ENCODE data around the gene CEPT1. TPM values are rescaled to one million over a fixed set of nuclear protein-coding genes. Genes with fewer than 3 reads are reported as not detected.

CEPT1 gene
- total RNA-seq, 1 donor from 2014 or later: 58.9 TPM

DNA sequence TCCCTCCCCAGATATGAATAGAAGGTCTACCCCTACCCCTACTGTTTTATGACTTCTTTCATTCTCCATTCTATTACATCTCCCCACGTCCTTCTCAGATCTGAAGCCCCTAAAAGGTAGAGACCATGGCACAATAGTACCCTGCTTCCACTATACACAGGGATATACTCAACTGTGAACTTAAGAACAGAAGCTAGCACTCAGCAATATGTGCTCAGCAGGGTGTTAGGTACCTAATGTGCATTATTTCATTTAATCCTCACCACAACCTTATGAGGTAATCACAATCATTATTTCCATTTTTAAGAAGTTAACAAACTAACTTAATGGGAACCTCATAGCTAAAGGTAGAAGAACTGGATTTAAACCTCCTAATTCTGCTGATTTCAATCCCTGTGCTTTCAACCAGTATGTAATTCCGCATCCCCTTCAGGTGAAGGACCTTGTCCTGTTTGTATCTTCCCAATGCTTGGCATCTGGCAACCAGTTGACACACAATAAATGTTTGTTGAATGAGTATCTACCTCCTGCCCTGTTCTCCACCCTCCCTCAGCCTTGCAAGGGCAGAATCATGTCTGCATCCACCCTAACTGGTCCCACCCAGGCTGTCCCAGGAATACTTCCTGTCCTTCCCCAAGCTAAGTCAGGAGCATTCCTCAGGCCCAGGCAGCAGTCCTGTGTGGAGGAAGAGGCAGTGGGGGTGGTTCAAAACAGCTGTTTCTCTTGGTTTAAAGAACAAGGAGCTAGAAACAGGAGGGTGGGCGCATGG, 53.9 kb downstream of the CEPT1 start:
- H2AFZ ChIP-seq (replicated peaks): no peak overlapping the region
- no peaks in the 10 kb centered on the region for H3K36me3 Mint-ChIP-seq
- no peak overlapping the region for H3K27ac Mint-ChIP-seq

DNA sequence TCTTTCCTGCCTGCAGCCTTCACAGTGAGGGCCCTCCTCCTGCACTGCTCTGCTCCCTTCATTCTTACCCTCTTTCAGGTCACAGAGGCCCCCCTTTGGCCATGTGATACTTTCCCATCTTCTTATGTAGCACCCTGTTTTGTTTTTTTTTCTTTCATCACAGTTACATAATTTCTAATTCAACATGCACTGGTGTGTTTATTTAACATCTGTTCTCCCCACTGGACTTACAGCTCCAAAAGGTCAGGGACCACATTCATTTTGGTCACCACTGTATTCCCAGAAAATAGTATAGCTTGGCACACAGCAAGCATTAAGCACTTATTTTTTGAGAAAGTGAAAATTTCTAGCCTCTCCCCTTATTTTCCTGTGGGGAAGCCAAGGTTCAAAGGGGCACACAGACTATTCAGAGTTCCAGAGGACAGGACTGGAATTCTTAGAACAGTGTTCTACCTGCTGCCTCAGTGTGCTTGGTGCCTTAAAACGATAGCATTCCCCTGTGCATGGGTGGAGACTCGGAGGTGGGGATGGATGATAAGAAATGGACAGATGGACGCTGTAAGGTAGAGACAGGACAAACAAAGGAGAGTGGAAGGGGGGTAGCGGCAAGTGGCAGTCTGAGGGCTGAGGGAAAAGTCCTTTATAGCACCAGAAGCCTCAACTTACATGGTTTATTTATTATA, 55.1 kb downstream of the CEPT1 start:
- Histone ChIP-seq H3K27me3 (no peaks in the 10 kb centered on the region), H3F3A (ENCODE audit: low read depth) (no peaks in the 10 kb centered on the region), H3K27ac (no peak overlapping the region), H3K4me3 (no peak overlapping the region), H3K79me2 (ENCODE audit: low read depth) (no peaks in the 10 kb centered on the region), H3K9ac (no peak overlapping the region), H3K36me3 (no peaks in the 10 kb centered on the region), H3K4me2 (no peak overlapping the region), H3K9me3 (ENCODE audit: low read depth) (no peaks in the 10 kb centered on the region), H3K4me1 (no peaks in the 10 kb centered on the region), H4K20me1 (ENCODE audit: low read depth) (no peaks in the 10 kb centered on the region), H2AFZ (replicated peaks) (no peak overlapping the region)
- Mint-ChIP-seq H3K9me3 (no peaks in the 10 kb centered on the region), H3K27me3 (ENCODE audit: insufficient read depth, low read depth) (peaks cover 9% of the 10 kb centered on the region), H3K4me1 (peaks cover 2% of the 10 kb centered on the region), H3K4me3 (no peak overlapping the region), H3K36me3 (no peaks in the 10 kb centered on the region), H3K27ac (no peak overlapping the region)
- TF ChIP-seq EZH2 (IDR thresholded peaks at IDR 0.05) (no peak), EZH2phosphoT487 (IDR thresholded peaks at IDR 0.05) (no peak)
- TF ChIP-seq, protein P1, sequence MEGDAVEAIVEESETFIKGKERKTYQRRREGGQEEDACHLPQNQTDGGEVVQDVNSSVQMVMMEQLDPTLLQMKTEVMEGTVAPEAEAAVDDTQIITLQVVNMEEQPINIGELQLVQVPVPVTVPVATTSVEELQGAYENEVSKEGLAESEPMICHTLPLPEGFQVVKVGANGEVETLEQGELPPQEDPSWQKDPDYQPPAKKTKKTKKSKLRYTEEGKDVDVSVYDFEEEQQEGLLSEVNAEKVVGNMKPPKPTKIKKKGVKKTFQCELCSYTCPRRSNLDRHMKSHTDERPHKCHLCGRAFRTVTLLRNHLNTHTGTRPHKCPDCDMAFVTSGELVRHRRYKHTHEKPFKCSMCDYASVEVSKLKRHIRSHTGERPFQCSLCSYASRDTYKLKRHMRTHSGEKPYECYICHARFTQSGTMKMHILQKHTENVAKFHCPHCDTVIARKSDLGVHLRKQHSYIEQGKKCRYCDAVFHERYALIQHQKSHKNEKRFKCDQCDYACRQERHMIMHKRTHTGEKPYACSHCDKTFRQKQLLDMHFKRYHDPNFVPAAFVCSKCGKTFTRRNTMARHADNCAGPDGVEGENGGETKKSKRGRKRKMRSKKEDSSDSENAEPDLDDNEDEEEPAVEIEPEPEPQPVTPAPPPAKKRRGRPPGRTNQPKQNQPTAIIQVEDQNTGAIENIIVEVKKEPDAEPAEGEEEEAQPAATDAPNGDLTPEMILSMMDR (IDR thresholded peaks at IDR 0.05): no peak
- DNase-seq (ENCODE audit: low spot score): no peak

More for the DNA sequence above, 53.9 kb downstream of the CEPT1 start:
- no peak overlapping the region for H3K27ac ChIP-seq
- H3K4me3 ChIP-seq: no peak overlapping the region
- no peak overlapping the region for H3K4me3 Mint-ChIP-seq
- H3K27me3 Mint-ChIP-seq (ENCODE audit: insufficient read depth, low read depth): peaks cover 7% of the 10 kb centered on the region
- H3F3A ChIP-seq (ENCODE audit: low read depth): no peaks in the 10 kb centered on the region
- peaks cover 2% of the 10 kb centered on the region for H3K4me1 Mint-ChIP-seq
- no peaks in the 10 kb centered on the region for H3K9me3 Mint-ChIP-seq
- H3K9me3 ChIP-seq (ENCODE audit: low read depth): no peaks in the 10 kb centered on the region
- no peaks in the 10 kb centered on the region for H3K4me1 ChIP-seq
- no peaks in the 10 kb centered on the region for H3K27me3 ChIP-seq
- no peaks in the 10 kb centered on the region for H3K36me3 ChIP-seq
- no peaks in the 10 kb centered on the region for H4K20me1 ChIP-seq (ENCODE audit: low read depth)
- no peak overlapping the region for H3K4me2 ChIP-seq
- DNase-seq (ENCODE audit: low spot score): no peak
- H3K9ac ChIP-seq: no peak overlapping the region
- TF ChIP-seq EZH2phosphoT487 (IDR thresholded peaks at IDR 0.05) (no peak), EZH2 (IDR thresholded peaks at IDR 0.05) (no peak)
- TF ChIP-seq, protein P1 (IDR thresholded peaks at IDR 0.05): no peak
- H3K79me2 ChIP-seq (ENCODE audit: low read depth): no peaks in the 10 kb centered on the region

DNA sequence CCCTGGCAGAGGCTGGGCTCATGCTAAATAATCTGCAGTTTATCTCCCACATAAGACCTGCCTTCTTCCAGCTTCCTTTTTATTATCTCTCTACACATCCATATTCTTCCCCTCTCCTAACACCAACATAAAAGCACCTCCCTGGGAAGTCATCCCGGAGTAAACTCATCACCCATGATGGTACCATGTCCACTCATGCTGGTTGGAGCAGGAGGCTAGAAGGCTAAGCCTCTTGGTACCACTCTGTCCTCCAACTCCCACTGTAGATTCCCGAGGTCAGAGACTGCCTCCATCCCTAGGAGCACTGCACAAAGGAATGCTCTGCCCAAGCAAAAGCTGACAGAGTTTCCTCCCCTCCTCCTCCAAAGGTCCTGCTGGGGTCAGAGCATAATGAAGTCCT, 56.2 kb downstream of the CEPT1 start:
- TF ChIP-seq, protein P1 (IDR thresholded peaks at IDR 0.05): no peak
- TF ChIP-seq EZH2phosphoT487 (IDR thresholded peaks at IDR 0.05) (no peak), EZH2 (IDR thresholded peaks at IDR 0.05) (no peak)
- H3K4me1 ChIP-seq: no peaks in the 10 kb centered on the region
- H3K9ac ChIP-seq: no peak overlapping the region
- H3K79me2 ChIP-seq (ENCODE audit: low read depth): no peaks in the 10 kb centered on the region
- no peak overlapping the region for H3K4me3 ChIP-seq
- Mint-ChIP-seq H3K27ac (no peak overlapping the region), H3K9me3 (no peaks in the 10 kb centered on the region), H3K27me3 (ENCODE audit: insufficient read depth, low read depth) (peaks cover 4% of the 10 kb centered on the region), H3K4me3 (no peak overlapping the region), H3K4me1 (peaks cover 2% of the 10 kb centered on the region), H3K36me3 (no peaks in the 10 kb centered on the region)
- no peaks in the 10 kb centered on the region for H3K36me3 ChIP-seq
- no peak overlapping the region for H2AFZ ChIP-seq (replicated peaks)
- no peaks in the 10 kb centered on the region for H3K27me3 ChIP-seq
- no peak overlapping the region for H3K27ac ChIP-seq
- no peaks in the 10 kb centered on the region for H3F3A ChIP-seq (ENCODE audit: low read depth)
- no peaks in the 10 kb centered on the region for H3K9me3 ChIP-seq (ENCODE audit: low read depth)
- no peaks in the 10 kb centered on the region for H4K20me1 ChIP-seq (ENCODE audit: low read depth)
- H3K4me2 ChIP-seq: no peak overlapping the region
- DNase-seq (ENCODE audit: low spot score): no peak
